ENCODE data around the gene TMEM156.
"Not testable (repeated sequence)": the region's sequence is repeated elsewhere in the genome, so short reads cannot be mapped to it uniquely, and the experiment has no call there.

TMEM156 gene

GRCh38 chr4:38993683-38994082, 38.5 kb downstream of the TMEM156 start:
- no peak for DNase-seq (ENCODE audit: low read depth, low spot score)

GRCh38 chr4:38990241-38990640, 42.0 kb downstream of the TMEM156 start:
- DNase-seq (ENCODE audit: low read depth, low spot score), result no peak

- DNase-seq (ENCODE audit: low read depth, low spot score), result no peak
Measured at GRCh38 chr4:38989487-38989886, 42.7 kb downstream of the TMEM156 start.

- DNase-seq (ENCODE audit: low read depth, low spot score), result not testable (repeated sequence)
Measured at GRCh38 chr4:38988353-38988752, 43.9 kb downstream of the TMEM156 start.

- no peak for DNase-seq (ENCODE audit: low read depth, low spot score)
Measured at GRCh38 chr4:38987491-38987890, 44.7 kb downstream of the TMEM156 start.

- no peak for DNase-seq (ENCODE audit: low read depth, low spot score)
Measured at GRCh38 chr4:38985410-38986100, 46.7 kb downstream of the TMEM156 start.

GRCh38 chr4:38983787-38984598, 48.2 kb downstream of the TMEM156 start:
- DNase-seq (ENCODE audit: low read depth, low spot score), result no peak

GRCh38 chr4:38983291-38983690, 48.9 kb downstream of the TMEM156 start:
- DNase-seq (ENCODE audit: low read depth, low spot score), result no peak

- DNase-seq (ENCODE audit: low read depth, low spot score), result no peak
Measured at GRCh38 chr4:38982361-38983095, 49.7 kb downstream of the TMEM156 start.

- no peak for DNase-seq (ENCODE audit: low read depth, low spot score)
Measured at GRCh38 chr4:38980903-38981676, 51.1 kb downstream of the TMEM156 start.

- DNase-seq (ENCODE audit: low read depth, low spot score), result no peak
Measured at GRCh38 chr4:38979511-38980230, 52.5 kb downstream of the TMEM156 start.

- no peak for DNase-seq (ENCODE audit: low read depth, low spot score)
Measured at GRCh38 chr4:38979081-38979480, 53.1 kb downstream of the TMEM156 start.

- DNase-seq (ENCODE audit: low read depth, low spot score), result no peak
Measured at GRCh38 chr4:38976308-38976707, 55.9 kb downstream of the TMEM156 start.

GRCh38 chr4:38968668-38969067, 63.5 kb downstream of the TMEM156 start:
- DNase-seq (ENCODE audit: low read depth, low spot score), result no peak

- no peak for DNase-seq (ENCODE audit: low read depth, low spot score)
Measured at GRCh38 chr4:38967260-38968095, 64.7 kb downstream of the TMEM156 start.

- DNase-seq (ENCODE audit: low read depth, low spot score), result no peak
Measured at GRCh38 chr4:38965866-38966265, 66.3 kb downstream of the TMEM156 start.

GRCh38 chr4:38964942-38965775, 67.0 kb downstream of the TMEM156 start:
- DNase-seq (ENCODE audit: low read depth, low spot score), result no peak

- not testable (repeated sequence) for DNase-seq (ENCODE audit: low read depth, low spot score)
Measured at GRCh38 chr4:38959248-38959647, 73.0 kb downstream of the TMEM156 start.

Data from activated naive CD8-positive, alpha-beta T cell treated with anti-CD3 and anti-CD28 coated beads, Interleukin-2, amount 50 U/mL, for 16 hours (primary cell).